GM10248 (cell line): ENCODE results near the gene GRIK2.

ENCODE experiments used
- CTCF ChIA-PET: fragments of 300-600 bp; sonication (Branson Sonifier 250); formaldehyde crosslinking; extraction: SDS; loops from one replicate; lab custom pipeline; 2021; ENCODE audit warnings: antibody characterized with exemption; lab: Yijun Ruan, JAX
- POLR2A ChIA-PET: fragments of 350-650 bp; sonication (Branson Sonifier 250); formaldehyde crosslinking; extraction: SDS; loops from one replicate; lab custom pipeline; 2020; ENCODE audit warnings: antibody characterized with exemption; lab: Yijun Ruan, JAX
- DNase-seq: peaks from one replicate; pipeline ENCODE4 v3.0.0; 2012; ENCODE audit errors: extremely low spot score
- TF ChIP-seq, protein P1 (sequence below): IDR thresholded peaks from 2 replicates; pipeline ENCODE4 v1.5.1; 2012; ENCODE audit warnings: mild to moderate bottlenecking, low read depth; ENCODE audit errors: extremely low read depth, missing control alignments, control extremely low read depth

GRIK2 gene

DNA sequence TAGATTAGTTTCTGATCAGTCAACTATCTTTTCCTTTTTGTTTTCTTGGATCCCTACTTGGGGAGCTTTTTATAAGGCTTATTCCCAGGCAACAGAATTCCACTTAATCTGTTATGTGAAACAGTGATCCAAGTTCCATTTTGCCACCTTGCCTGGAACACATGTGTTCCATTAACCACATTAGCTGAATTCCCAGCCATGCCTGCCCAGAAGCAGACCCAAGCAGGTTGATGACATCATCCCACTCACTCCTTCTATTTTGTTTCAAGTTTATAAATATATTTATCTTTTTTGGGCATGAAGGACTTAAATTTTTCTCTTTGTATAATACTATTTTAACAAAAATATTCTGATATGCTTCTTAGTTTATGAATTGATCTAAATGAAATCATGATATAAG is 587.4 kb downstream of the GRIK2 start:
- no peak for DNase-seq
- POLR2A ChIA-PET, result no interaction called here
- TF ChIP-seq, protein P1, sequence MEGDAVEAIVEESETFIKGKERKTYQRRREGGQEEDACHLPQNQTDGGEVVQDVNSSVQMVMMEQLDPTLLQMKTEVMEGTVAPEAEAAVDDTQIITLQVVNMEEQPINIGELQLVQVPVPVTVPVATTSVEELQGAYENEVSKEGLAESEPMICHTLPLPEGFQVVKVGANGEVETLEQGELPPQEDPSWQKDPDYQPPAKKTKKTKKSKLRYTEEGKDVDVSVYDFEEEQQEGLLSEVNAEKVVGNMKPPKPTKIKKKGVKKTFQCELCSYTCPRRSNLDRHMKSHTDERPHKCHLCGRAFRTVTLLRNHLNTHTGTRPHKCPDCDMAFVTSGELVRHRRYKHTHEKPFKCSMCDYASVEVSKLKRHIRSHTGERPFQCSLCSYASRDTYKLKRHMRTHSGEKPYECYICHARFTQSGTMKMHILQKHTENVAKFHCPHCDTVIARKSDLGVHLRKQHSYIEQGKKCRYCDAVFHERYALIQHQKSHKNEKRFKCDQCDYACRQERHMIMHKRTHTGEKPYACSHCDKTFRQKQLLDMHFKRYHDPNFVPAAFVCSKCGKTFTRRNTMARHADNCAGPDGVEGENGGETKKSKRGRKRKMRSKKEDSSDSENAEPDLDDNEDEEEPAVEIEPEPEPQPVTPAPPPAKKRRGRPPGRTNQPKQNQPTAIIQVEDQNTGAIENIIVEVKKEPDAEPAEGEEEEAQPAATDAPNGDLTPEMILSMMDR, result no peak
- CTCF ChIA-PET, result interaction anchor here (1.2 kb wide), 1 partner anchor 10 kb away, joined by 3 read pairs; no protein-coding TSS in a partner anchor

- no peak for DNase-seq
- TF ChIP-seq, protein P1, result no peak
- CTCF ChIA-PET, result interaction anchor here (2.3 kb wide), 1 partner anchor 18 kb away, joined by 5 read pairs; no protein-coding TSS in a partner anchor
- POLR2A ChIA-PET, result no interaction called here
Measured at GRCh38 chr6:101986476-101986875, 593.0 kb downstream of the GRIK2 start.

GRCh38 chr6:101992286-101992685 is 598.8 kb downstream of the GRIK2 start:
- ChIA-PET POLR2A (no interaction called here), CTCF (interaction anchor here (0.6 to 1.5 kb wide), 3 partner anchors 13 to 77 kb away, joined by 3 to 4 read pairs (median 3); no protein-coding TSS in a partner anchor)
- no peak for DNase-seq
- TF ChIP-seq, protein P1, result no peak

DNA sequence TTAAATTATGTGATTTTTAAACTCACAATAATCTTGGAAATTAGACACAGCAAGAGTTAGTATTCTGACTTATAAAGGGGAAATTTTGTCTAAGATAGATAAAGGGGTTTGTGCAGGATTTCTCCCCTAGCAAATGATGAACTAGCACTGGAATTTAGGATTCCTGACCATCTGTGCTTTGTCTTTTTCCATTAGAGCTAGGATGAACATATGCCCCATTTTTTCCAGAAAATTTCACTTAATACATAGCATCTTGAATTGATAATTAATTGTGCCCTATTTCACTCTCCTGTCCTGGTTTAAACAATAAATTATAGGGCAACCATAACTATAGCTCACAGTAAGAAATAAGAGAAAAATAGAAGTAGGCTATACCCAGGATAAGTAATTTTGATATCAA is 601.0 kb downstream of the GRIK2 start:
- no peak for DNase-seq
- TF ChIP-seq, protein P1, result no peak
- POLR2A ChIA-PET, result no interaction called here
- CTCF ChIA-PET, result no interaction called here

GRCh38 chr6:102015431-102015830 is 621.9 kb downstream of the GRIK2 start:
- CTCF ChIA-PET, result no interaction called here
- TF ChIP-seq, protein P1, result no peak
- POLR2A ChIA-PET, result no interaction called here
- DNase-seq, result no peak

GRCh38 chr6:102022281-102022680 is 628.8 kb downstream of the GRIK2 start:
- ChIA-PET CTCF (no interaction called here), POLR2A (no interaction called here)
- DNase-seq, result no peak
- TF ChIP-seq, protein P1, result no peak
